ENCODE measurements around the gene SLC4A11.
A peak's percentile ranks its signal among the peaks of the same experiment; 100 is the strongest.

The SLC4A11 gene

GRCh38 chr20:3262566-3262965 is 23.6 kb upstream of the SLC4A11 start:
- no peaks in the 10 kb centered on the region for H3K36me3 ChIP-seq (replicated peaks; ENCODE audit: low read depth, low read length)
- no peak for TF ChIP-seq CTCF (IDR thresholded peaks at IDR 0.05; ENCODE audit: low read depth, low read length)
- TF ChIP-seq EZH2phosphoT487 (IDR thresholded peaks at IDR 0.05; ENCODE audit: low read depth) = no peak

GRCh38 chr20:3258429-3258828 is 19.4 kb upstream of the SLC4A11 start:
- TF ChIP-seq EZH2phosphoT487 (IDR thresholded peaks at IDR 0.05; ENCODE audit: low read depth) (no peak), CTCF (IDR thresholded peaks at IDR 0.05; ENCODE audit: low read depth, low read length) (no peak)
- Histone ChIP-seq H3K9ac (ENCODE audit: low read length) (no peak overlapping the region), H3K27ac (ENCODE audit: low read length) (no peak overlapping the region), H2AFZ (ENCODE audit: low read depth, low read length) (no peak overlapping the region), H3K79me2 (ENCODE audit: low read length) (no peaks in the 10 kb centered on the region), H3K27me3 (ENCODE audit: low read depth, low read length) (no peaks in the 10 kb centered on the region), H3K9me3 (ENCODE audit: insufficient read depth, low read length) (no peaks in the 10 kb centered on the region), H3K4me3 (ENCODE audit: low read length) (no peak overlapping the region), H3K4me1 (ENCODE audit: low read length) (no peaks in the 10 kb centered on the region), H3K4me2 (ENCODE audit: low read length) (no peak overlapping the region), H3K36me3 (replicated peaks; ENCODE audit: low read depth, low read length) (no peaks in the 10 kb centered on the region), H4K20me1 (ENCODE audit: insufficient read depth, low read length) (no peaks in the 10 kb centered on the region)

More at GRCh38 chr20:3262566-3262965, 23.6 kb upstream of the SLC4A11 start:
- Histone ChIP-seq H3K27ac (ENCODE audit: low read length) (no peak overlapping the region), H2AFZ (ENCODE audit: low read depth, low read length) (no peak overlapping the region), H3K4me1 (ENCODE audit: low read length) (no peaks in the 10 kb centered on the region), H3K4me2 (ENCODE audit: low read length) (no peak overlapping the region), H3K9ac (ENCODE audit: low read length) (no peak overlapping the region), H3K4me3 (ENCODE audit: low read length) (no peak overlapping the region), H4K20me1 (ENCODE audit: insufficient read depth, low read length) (no peaks in the 10 kb centered on the region), H3K27me3 (ENCODE audit: low read depth, low read length) (no peaks in the 10 kb centered on the region), H3K9me3 (ENCODE audit: insufficient read depth, low read length) (no peaks in the 10 kb centered on the region), H3K79me2 (ENCODE audit: low read length) (no peaks in the 10 kb centered on the region)

- H3K27ac ChIP-seq (ENCODE audit: low read length) = no peak overlapping the region
- no peaks in the 10 kb centered on the region for H3K79me2 ChIP-seq (ENCODE audit: low read length)
- no peak for TF ChIP-seq EZH2phosphoT487 (IDR thresholded peaks at IDR 0.05; ENCODE audit: low read depth)
- no peak overlapping the region for H3K4me3 ChIP-seq (ENCODE audit: low read length)
- H3K9me3 ChIP-seq (ENCODE audit: insufficient read depth, low read length) = no peaks in the 10 kb centered on the region
- no peaks in the 10 kb centered on the region for H3K36me3 ChIP-seq (replicated peaks; ENCODE audit: low read depth, low read length)
- H2AFZ ChIP-seq (ENCODE audit: low read depth, low read length) = no peak overlapping the region
- no peaks in the 10 kb centered on the region for H4K20me1 ChIP-seq (ENCODE audit: insufficient read depth, low read length)
- H3K9ac ChIP-seq (ENCODE audit: low read length) = no peak overlapping the region
- no peaks in the 10 kb centered on the region for H3K4me1 ChIP-seq (ENCODE audit: low read length)
- H3K27me3 ChIP-seq (ENCODE audit: low read depth, low read length) = no peaks in the 10 kb centered on the region
- no peak overlapping the region for H3K4me2 ChIP-seq (ENCODE audit: low read length)
Measured at GRCh38 chr20:3255728-3256127, 16.7 kb upstream of the SLC4A11 start.

DNA sequence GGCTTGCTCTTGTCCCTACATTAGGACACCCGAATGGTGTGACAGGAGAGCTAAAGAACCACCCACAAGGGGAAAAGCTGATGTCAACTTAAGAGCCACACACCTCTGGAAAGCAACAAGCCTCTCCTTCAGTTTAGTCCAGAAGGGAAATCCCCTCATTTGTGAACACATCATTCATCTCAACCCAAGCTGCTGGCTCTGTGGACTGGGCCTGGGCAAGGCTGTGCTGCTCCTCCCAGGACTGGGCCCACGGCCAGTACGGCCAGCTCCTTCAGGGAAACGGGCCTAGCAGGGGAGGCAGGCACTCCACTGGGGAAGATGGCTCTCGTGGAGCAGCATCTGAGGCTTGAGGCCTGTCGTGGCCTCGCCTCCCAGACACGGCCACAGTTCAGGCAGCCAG is 12.8 kb upstream of the SLC4A11 start:
- Histone ChIP-seq H3K4me2 (ENCODE audit: low read length) (no peak overlapping the region), H3K36me3 (replicated peaks; ENCODE audit: low read depth, low read length) (no peaks in the 10 kb centered on the region), H3K27ac (ENCODE audit: low read length) (no peak overlapping the region), H3K9ac (ENCODE audit: low read length) (no peak overlapping the region), H4K20me1 (ENCODE audit: insufficient read depth, low read length) (no peaks in the 10 kb centered on the region), H3K27me3 (ENCODE audit: low read depth, low read length) (peaks cover 13% of the 10 kb centered on the region), H2AFZ (ENCODE audit: low read depth, low read length) (no peak overlapping the region), H3K4me3 (ENCODE audit: low read length) (no peak overlapping the region), H3K4me1 (ENCODE audit: low read length) (peaks cover 7% of the 10 kb centered on the region), H3K79me2 (ENCODE audit: low read length) (no peaks in the 10 kb centered on the region), H3K9me3 (ENCODE audit: insufficient read depth, low read length) (no peaks in the 10 kb centered on the region)
- no peak for TF ChIP-seq EZH2phosphoT487 (IDR thresholded peaks at IDR 0.05; ENCODE audit: low read depth)
- TF ChIP-seq CTCF (IDR thresholded peaks at IDR 0.05; ENCODE audit: low read depth, low read length) = no peak

DNA sequence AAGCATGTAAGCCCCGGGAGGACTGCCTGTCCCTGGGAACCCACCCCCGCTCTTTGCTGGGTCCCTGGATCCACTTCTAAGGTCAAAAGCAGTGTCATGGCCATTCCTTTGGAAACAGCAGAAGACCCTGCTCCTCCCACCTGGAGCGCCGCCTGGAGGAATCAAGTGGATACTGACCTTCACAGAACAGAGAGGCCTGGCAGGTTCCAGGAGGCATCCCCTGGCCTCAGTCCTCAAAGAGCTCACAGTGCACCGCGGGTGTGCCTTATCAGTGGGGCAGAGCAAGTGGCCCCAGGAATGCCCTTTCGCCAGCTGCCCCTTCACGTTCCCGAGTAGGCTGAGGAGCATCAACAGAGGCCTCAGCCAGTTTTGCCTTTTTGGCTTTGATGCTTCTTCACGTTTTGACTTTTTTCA is 11.1 kb upstream of the SLC4A11 start:
- Histone ChIP-seq H2AFZ (ENCODE audit: low read depth, low read length) (no peak overlapping the region), H3K27ac (ENCODE audit: low read length) (no peak overlapping the region), H3K27me3 (ENCODE audit: low read depth, low read length) (peaks cover 13% of the 10 kb centered on the region), H3K4me3 (ENCODE audit: low read length) (no peak overlapping the region), H3K36me3 (replicated peaks; ENCODE audit: low read depth, low read length) (no peaks in the 10 kb centered on the region), H3K9me3 (ENCODE audit: insufficient read depth, low read length) (no peaks in the 10 kb centered on the region), H4K20me1 (ENCODE audit: insufficient read depth, low read length) (no peaks in the 10 kb centered on the region), H3K9ac (ENCODE audit: low read length) (no peak overlapping the region), H3K79me2 (ENCODE audit: low read length) (no peaks in the 10 kb centered on the region), H3K4me2 (ENCODE audit: low read length) (no peak overlapping the region), H3K4me1 (ENCODE audit: low read length) (peaks cover 7% of the 10 kb centered on the region)
- TF ChIP-seq EZH2phosphoT487 (IDR thresholded peaks at IDR 0.05; ENCODE audit: low read depth) (no peak), CTCF (IDR thresholded peaks at IDR 0.05; ENCODE audit: low read depth, low read length) (peak; percentile 16; the same call in 1 of the 2 replicates)
